AG04449 (cell line): ENCODE measurements around the gene SENP8.

ENCODE experiments used
- CTCF ChIA-PET: fragments of 350-600 bp; formaldehyde crosslinking; extraction: SDS; loops from one replicate; lab custom pipeline; 2021; ENCODE audit warnings: antibody characterized with exemption; lab: Yijun Ruan, JAX
- POLR2A ChIA-PET: fragments of 400-600, 350-600 bp; formaldehyde crosslinking; extraction: SDS; loops from one replicate; lab custom pipeline; 2020; ENCODE audit warnings: antibody characterized with exemption, inconsistent platforms; lab: Yijun Ruan, JAX
- DNase-seq: peaks from one replicate; pipeline ENCODE4 v3.0.0-alpha.2; 2010; ENCODE audit warnings: low read depth, low spot score
- H3K4me3 ChIP-seq: 2 replicates; pipeline ENCODE4 v1.5.1; 2011; ENCODE audit warnings: low read depth, mild to moderate bottlenecking, control low read depth, low read length
- TF ChIP-seq, protein P1 (sequence below): IDR thresholded peaks from one replicate; pipeline ENCODE4 v1.5.1; 2011; ENCODE audit warnings: mild to moderate bottlenecking, moderate library complexity, low read length, control low read depth, inconsistent platforms; ENCODE audit not compliant: insufficient read depth; ENCODE audit errors: missing control alignments

Gene SENP8

DNA sequence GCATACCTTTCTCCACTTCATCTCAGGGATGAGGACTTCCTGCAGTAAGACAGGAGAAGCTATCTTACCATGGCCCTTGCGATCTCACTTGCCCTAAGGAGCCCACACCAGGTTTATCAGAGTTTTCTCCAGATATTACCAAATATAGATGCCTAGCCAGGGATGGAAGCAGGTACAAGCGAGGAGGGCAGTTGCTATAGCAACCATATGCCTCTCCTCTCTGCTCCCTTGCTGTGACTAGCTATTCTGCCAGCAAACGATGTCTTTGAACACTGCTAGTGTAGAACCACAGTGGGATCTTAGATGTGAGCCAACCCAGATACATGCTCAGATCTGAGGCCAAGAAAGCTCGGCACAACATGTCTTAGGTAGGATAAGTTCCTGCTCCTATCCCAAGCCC is 45.5 kb downstream of the SENP8 start:
- H3K4me3 ChIP-seq: no peak overlapping the region
- TF ChIP-seq, protein P1, sequence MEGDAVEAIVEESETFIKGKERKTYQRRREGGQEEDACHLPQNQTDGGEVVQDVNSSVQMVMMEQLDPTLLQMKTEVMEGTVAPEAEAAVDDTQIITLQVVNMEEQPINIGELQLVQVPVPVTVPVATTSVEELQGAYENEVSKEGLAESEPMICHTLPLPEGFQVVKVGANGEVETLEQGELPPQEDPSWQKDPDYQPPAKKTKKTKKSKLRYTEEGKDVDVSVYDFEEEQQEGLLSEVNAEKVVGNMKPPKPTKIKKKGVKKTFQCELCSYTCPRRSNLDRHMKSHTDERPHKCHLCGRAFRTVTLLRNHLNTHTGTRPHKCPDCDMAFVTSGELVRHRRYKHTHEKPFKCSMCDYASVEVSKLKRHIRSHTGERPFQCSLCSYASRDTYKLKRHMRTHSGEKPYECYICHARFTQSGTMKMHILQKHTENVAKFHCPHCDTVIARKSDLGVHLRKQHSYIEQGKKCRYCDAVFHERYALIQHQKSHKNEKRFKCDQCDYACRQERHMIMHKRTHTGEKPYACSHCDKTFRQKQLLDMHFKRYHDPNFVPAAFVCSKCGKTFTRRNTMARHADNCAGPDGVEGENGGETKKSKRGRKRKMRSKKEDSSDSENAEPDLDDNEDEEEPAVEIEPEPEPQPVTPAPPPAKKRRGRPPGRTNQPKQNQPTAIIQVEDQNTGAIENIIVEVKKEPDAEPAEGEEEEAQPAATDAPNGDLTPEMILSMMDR: no peak
- CTCF ChIA-PET: interaction anchor here (1.1 to 3.9 kb wide), 3 partner anchors 7 to 420 kb away, joined by 3 to 29 read pairs (median 3); no protein-coding TSS in a partner anchor
- POLR2A ChIA-PET: no interaction called here
- DNase-seq: no peak

DNA sequence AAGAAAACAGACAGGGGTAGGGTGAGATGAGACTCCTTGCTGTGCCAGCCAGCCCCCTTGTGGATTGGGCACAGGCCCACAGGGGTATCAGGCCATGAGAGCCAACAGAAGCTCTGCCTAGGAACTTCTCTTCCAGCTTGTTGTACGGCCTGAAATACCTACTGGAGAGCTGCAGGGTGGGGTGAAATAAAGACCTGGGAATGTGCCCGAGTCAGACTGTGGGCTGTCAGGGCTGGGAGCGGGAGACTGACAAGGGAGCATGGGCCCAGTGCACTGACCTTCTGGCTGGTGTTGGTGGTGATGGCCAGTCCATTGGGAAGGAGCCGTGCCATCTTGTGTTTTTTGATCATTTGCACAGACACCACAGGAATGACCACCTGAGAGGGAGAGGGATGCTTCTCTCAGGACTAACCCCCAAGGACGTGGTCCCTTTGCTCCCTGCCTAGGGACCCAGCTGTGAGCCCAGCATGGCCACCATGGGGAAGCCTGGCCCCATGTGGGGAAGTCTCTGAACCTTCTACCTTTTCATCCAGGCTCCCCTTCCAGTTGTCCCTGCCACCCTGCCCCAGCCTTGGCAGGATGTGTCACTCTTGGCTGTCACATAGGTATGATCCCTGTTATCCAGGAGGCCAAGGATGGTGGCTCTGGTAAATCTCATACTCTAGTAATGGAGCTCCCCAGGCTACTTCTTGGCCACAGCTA is 48.7 kb downstream of the SENP8 start:
- CTCF ChIA-PET: interaction anchor here (0.6 to 3.9 kb wide), 4 partner anchors 10 to 423 kb away, joined by 3 to 29 read pairs (median 4); no protein-coding TSS in a partner anchor
- DNase-seq: no peak
- POLR2A ChIA-PET: no interaction called here
- no peak overlapping the region for H3K4me3 ChIP-seq
- TF ChIP-seq, protein P1: no peak

DNA sequence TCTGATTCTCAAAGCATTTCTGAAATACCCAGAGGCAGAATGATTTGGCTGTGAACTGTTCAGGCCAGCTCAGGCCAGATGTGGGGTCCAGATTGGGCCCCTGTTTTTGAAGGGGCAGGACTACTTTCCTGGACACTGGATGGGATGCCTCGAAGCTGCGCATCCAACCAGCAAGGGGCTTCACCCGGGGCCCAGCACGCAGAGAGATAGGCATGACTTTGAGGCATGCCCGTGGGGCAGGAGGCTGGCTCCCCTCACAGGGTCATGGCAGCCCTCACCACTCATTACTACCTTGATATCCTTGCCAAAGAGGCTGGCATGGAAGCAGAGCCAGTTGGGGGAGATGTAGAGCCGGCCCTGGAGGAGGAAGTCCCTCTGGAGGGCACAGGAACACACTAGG is 49.2 kb downstream of the SENP8 start:
- H3K4me3 ChIP-seq: no peak overlapping the region
- TF ChIP-seq, protein P1: no peak
- POLR2A ChIA-PET: no interaction called here
- CTCF ChIA-PET: interaction anchor here (0.6 to 3.9 kb wide), 2 partner anchors 11 to 14 kb away, joined by 3 to 29 read pairs; no protein-coding TSS in a partner anchor
- DNase-seq: no peak

DNA sequence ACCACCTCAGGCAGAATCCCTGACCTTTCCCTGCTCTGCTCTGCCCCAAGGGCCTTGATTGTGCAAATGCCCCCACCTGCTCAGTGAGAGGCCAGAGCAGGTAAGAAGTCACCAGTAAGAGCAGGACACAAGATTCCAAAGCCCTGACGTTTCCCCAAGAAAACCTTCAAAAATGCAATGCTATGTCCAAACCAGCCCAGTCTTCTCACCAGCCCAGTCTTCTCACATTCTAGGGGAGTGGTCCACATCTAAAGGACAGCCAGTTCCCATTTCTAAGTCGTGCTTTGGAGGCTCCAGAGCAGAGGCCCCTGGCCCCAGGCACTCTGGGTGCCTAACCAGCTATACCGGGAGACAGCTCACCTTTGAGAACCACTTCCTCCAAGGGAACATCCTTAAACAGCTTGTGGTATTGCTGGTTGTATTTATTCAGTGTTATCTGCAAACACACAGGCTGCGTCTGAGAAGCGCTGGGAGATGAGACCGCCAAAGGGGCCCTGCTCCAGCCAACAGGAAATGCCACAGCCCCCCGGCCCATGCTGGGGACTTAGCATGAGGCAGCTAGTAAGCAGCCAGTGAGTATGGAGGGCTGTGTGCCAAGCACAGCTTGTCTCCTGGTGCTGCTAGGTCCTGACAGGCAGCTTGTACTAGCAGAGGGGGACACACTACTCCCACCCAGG is 50.1 kb downstream of the SENP8 start:
- ChIA-PET POLR2A (interaction anchor here (0.9 kb wide), 1 partner anchor 9 kb away, joined by 3 read pairs; no protein-coding TSS in a partner anchor), CTCF (interaction anchor here (1.3 kb wide), 1 partner anchor 12 kb away, joined by 6 read pairs; no protein-coding TSS in a partner anchor)
- H3K4me3 ChIP-seq: no peak overlapping the region
- TF ChIP-seq, protein P1: no peak
- DNase-seq: no peak

DNA sequence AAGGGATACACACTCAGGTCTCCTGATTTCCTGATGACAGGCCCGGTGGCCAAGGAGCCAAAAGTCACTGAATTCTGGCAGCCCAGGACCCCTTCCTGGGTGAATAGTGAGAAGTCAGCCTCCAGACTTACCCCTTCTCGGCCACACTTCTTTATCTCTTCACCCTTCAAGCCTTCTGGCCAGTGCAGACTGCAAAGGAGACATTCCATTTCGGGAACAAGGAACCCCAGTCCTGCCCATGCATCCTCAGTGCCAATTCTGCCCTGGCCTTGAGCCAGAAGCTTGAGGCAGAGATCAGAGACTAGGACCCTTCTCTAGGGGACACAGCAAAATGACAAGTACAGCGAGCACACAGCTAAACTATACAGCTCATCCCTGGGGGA is 50.6 kb downstream of the SENP8 start:
- no peak for DNase-seq
- TF ChIP-seq, protein P1: no peak
- no peak overlapping the region for H3K4me3 ChIP-seq
- POLR2A ChIA-PET: interaction anchor here (0.9 kb wide), 1 partner anchor 10 kb away, joined by 3 read pairs; no protein-coding TSS in a partner anchor
- CTCF ChIA-PET: interaction anchor here (1.3 kb wide), 1 partner anchor 12 kb away, joined by 6 read pairs; no protein-coding TSS in a partner anchor
